ENCODE data around the gene IL2RA. TPM values are rescaled to one million over a fixed set of nuclear protein-coding genes. Genes with fewer than 3 reads are reported as not detected.

IL2RA gene
- total RNA-seq, 1 donor from 2014 or later: not detected

- no peak overlapping the region for H3K4me3 ChIP-seq (ENCODE audit: low read depth, low read length)
- TF ChIP-seq CTCF (conservative IDR thresholded peaks at IDR 0.05; ENCODE audit: low read depth, low read length): no peak
- DNase-seq (ENCODE audit: low read depth): no peak
Measured at GRCh38 chr10:6056411-6057135, 5.6 kb downstream of the IL2RA start.

- DNase-seq (ENCODE audit: low read depth): no peak
- H3K4me3 ChIP-seq (ENCODE audit: low read depth, low read length): no peak overlapping the region
- TF ChIP-seq CTCF (conservative IDR thresholded peaks at IDR 0.05; ENCODE audit: low read depth, low read length): no peak
Measured at GRCh38 chr10:6055929-6056328, 6.2 kb downstream of the IL2RA start.

GRCh38 chr10:6054884-6055283, 7.3 kb downstream of the IL2RA start:
- DNase-seq (ENCODE audit: low read depth): no peak
- no peak overlapping the region for H3K4me3 ChIP-seq (ENCODE audit: low read depth, low read length)
- TF ChIP-seq CTCF (conservative IDR thresholded peaks at IDR 0.05; ENCODE audit: low read depth, low read length): no peak

GRCh38 chr10:6053816-6054631, 8.1 kb downstream of the IL2RA start:
- no peak overlapping the region for H3K4me3 ChIP-seq (ENCODE audit: low read depth, low read length)
- TF ChIP-seq CTCF (conservative IDR thresholded peaks at IDR 0.05; ENCODE audit: low read depth, low read length): no peak
- DNase-seq (ENCODE audit: low read depth): no peak

- H3K4me3 ChIP-seq (ENCODE audit: low read depth, low read length): no peak overlapping the region
- no peak for TF ChIP-seq CTCF (conservative IDR thresholded peaks at IDR 0.05; ENCODE audit: low read depth, low read length)
- no peak for DNase-seq (ENCODE audit: low read depth)
Measured at GRCh38 chr10:6053303-6053702, 8.9 kb downstream of the IL2RA start.

GRCh38 chr10:6052247-6053221, 9.6 kb downstream of the IL2RA start:
- no peak for TF ChIP-seq CTCF (conservative IDR thresholded peaks at IDR 0.05; ENCODE audit: low read depth, low read length)
- no peak overlapping the region for H3K4me3 ChIP-seq (ENCODE audit: low read depth, low read length)
- DNase-seq (ENCODE audit: low read depth): no peak

Data from epithelial cell of proximal tubule (primary cell).